GM21576 (cell line): Measurements from ENCODE around the gene SMARCB1.

Experiments used
- ATAC-seq: cut with Tn5 transposase; IDR thresholded peaks from one replicate; pipeline ENCODE4 v1.9.1; 2021; ENCODE audit warnings: mild to moderate bottlenecking, moderate library complexity; ENCODE audit not compliant: unreplicated experiment

SMARCB1 gene

GRCh38 chr22:23828800-23829680 is 42.3 kb downstream of the SMARCB1 start:
- no peak for ATAC-seq

- ATAC-seq = no peak
Measured at GRCh38 chr22:23829845-23830372, 43.1 kb downstream of the SMARCB1 start.

DNA sequence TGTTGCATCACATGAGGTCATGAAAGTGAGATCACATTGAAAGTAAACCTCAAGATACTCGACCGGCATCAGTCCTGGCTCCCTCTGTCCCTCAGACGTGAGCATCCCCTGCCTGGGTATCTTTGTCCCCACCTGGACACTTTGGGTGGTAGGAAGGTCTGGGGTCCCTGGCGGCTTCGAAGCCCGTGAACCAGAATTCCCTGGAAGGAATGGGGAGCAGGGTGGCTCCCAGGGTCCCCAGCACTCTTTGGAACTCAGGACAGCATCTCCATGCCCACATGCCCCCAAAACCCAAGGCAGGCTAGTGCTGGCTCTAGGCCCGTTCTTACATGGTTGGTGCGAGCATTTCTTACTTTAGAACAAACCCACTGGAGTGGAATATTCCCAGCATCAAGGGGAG is 44.5 kb downstream of the SMARCB1 start:
- ATAC-seq = no peak

GRCh38 chr22:23831781-23832180 is 45.0 kb downstream of the SMARCB1 start:
- no peak for ATAC-seq

- no peak for ATAC-seq
Measured at GRCh38 chr22:23832226-23833016, 45.7 kb downstream of the SMARCB1 start.

GRCh38 chr22:23833017-23833751 is 46.4 kb downstream of the SMARCB1 start:
- ATAC-seq = no peak

GRCh38 chr22:23833911-23834317 is 47.1 kb downstream of the SMARCB1 start:
- ATAC-seq = no peak

- ATAC-seq = no peak
Measured at GRCh38 chr22:23834406-23834792, 47.6 kb downstream of the SMARCB1 start.

- no peak for ATAC-seq
Measured at GRCh38 chr22:23834793-23835483, 48.2 kb downstream of the SMARCB1 start.

- no peak for ATAC-seq
Measured at GRCh38 chr22:23835484-23836144, 48.8 kb downstream of the SMARCB1 start.

DNA sequence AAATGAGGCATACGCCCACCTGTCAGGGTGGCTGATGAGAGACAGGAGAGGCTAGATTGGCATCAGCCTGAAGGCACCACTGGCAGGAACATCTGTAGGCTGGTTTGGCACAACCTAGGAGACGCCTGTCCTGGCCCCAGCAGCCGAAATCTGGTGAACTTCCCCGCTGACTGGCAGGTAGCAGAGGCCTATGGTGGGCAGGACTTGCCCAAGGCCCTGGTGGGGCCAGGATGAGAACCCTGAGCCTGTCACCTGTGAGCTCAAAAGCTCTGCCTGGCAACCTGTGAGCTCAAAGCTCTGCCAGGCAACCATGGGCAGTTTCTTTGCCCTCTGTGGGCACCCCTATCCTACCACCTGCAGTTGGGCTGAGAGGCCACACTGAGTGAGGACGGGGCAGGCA is 49.5 kb downstream of the SMARCB1 start:
- no peak for ATAC-seq

DNA sequence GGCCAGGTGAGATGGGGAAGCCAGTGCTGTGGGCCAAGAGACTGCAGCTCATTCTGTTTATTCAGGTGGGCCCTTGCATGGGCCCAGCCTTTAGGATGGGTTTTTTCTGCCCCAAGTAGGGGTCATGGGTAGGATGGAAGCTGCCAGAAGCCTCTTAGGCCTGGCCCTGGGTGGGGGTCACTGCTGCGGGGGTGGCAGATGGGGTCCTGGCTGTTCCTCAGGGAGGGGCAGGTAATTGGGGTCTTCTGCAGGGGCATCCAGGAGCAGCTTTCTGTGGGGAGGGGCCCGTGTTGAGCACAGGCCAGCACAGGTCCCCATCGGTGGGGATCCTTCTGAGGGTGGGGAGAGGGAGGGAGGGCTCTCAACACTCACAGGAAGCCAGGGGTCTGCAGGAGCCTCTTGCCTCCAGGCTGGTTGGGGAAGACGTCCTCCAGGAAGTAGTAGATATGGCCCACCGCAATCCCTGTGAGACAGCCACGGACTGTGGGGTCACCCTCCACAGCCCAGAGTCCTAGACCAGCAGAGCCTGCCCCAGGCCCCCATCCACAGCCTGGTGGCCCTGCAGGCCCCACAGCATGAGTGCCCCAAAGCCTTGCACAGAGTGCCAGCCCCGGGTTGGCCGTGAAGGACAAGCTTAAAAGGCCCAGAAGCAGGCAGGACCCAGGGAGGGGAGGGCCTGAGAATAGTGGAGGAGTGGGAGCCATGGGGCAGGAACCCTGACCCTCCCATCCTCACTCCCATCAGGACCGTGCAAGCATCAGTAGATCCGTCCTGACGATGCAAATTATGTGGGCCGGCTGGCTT is 50.1 kb downstream of the SMARCB1 start:
- ATAC-seq = no peak

DNA sequence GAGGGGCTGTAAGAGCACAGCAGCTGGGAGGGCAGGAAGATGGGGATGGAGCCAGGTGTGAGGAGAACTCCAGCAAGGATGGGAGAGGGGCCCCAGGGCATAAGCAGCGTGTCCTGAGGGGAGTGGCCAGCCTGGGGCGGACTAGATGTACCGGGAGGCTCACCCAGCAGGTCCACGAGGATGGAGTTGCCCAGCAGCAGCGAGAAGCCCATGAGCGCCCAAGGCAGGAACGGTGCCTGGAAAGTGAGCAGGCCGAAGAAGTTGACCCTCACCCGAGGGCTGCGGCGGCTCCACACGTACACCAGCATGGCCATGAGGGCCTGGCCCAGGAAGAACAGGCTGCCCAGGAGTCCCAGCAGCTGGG is 50.7 kb downstream of the SMARCB1 start:
- ATAC-seq = no peak

DNA sequence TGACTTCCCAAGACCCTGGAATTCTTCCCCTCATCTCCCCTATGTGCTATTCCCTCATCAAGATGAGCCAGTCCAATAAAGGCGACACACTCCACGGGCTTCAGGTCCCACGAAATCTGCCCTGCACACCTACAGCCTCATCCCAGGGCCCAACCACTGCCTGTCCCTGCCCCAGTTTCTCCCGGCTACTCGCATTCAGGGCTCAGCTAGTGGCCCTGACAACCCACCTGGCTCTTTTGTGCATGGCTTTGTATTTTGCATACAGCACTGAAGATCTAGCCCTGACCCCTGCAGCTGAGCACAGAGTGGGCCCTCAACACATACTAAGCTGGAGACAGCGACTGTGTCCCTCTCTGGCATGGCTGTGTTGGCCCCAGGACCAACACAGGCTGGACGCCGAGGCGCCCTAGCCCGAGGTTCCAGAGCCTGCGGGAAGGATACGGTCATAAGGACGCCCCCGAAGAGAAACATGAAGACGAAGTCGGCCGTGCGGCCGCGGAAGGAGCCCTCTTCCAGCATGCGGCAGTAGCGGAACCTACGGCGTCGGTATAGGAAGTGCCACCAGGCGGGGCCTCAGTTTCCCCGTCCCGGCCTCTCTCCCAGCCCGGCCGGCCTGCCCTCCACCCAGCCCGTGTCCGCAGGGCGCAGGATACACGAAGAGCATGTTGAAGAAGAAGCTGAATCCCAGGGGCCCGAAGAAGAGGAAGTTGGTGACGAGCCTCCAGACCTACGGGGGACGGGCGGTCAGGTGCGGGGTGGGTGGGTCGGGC is 51.3 kb downstream of the SMARCB1 start:
- peak; percentile 4 for ATAC-seq

- ATAC-seq = peak; percentile 83
Measured at GRCh38 chr22:23838681-23839468, 52.1 kb downstream of the SMARCB1 start, which contains the start of gene DERL3. TSS of gene DERL3 (minus strand) at chr22:23839006. CDS start at chr22:23838987, 19 bp downstream.

- ATAC-seq = no peak
Measured at GRCh38 chr22:23840026-23840425, 53.3 kb downstream of the SMARCB1 start.

DNA sequence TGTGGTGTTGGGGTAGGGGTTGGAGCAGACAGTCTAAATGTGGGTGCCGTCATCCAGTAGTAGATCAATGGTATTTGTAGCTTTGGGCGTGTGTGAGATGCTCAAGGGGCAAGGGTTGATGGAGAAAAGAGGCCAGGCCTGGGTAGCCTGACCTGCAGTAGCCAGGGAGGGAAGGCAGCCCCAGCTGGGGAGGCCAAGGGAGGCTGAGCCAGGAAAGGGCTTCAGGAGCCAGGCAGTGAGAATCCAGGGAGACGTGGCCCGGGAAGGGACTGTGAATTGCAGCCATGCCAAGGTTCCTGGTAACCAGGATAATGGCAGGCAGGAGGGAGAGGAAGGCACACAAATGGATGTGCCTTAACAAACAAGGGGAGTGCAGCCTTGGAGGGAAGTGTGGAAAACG is 54.5 kb downstream of the SMARCB1 start:
- no peak for ATAC-seq
